ENCODE results near the gene ITM2C.

The ITM2C gene

DNA sequence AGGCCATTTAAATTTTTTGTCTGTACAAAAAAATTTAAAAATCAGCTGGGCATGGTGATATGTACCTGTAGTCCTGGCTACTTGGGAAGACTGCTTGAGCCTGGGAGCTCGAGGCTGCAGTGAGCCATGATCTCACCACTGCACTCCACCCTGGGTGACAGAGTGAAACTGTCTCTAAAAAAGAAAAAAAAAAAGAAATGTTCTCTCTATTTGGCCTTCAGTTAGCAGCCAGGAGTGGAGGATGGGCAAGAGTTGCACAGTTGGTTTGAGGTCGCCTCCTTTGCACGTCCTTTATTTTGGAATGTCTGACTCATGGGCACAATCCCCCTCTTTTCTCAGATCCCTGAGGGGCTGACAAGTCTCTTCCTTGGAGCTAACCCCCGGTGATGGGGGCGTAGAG lies 26.3 kb downstream of the ITM2C start:
- no peak overlapping the region for H3K4me3 ChIP-seq (ENCODE audit: low read depth, low read length)

DNA sequence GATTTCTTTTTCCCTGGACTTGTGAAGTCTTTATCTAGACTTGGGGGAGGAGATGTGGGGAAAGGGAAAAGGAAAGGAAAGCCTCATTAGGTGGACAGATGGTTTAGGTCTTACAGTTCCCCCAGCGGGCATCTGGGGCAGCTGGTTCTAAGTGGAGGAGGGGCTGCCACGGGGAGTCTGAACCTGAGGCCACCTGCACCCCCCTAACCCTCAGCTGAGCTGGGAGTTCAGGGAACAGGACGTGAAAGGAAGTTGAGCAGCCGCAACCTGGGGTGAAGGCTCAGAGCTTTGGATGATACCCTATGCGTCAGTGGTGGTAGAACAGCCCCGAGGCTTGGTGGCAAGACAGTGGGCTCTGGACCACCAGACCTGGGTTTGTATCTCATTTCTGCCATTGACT lies 26.8 kb downstream of the ITM2C start:
- H3K4me3 ChIP-seq (ENCODE audit: low read depth, low read length): no peak overlapping the region

DNA sequence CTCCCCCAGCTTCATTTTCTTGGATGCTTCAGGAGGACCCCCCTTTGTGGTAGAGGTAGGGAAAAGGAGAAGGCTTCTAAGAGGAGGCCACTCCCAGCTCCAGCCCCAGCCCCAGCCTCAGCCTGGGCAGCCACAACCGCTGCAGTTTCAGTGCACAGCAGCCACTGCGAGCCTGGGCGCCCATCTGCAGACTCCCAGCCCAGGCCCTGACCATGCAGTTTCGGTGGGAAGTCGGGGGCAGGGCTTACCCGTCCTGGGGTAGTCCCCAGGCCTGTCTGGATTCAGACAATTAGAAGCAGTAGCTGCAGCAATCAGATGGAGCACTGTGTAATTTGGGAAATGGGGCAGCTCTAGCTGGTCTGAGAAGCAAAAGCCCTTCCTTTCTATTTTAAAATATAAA lies 28.6 kb downstream of the ITM2C start:
- H3K4me3 ChIP-seq (ENCODE audit: low read depth, low read length): no peak overlapping the region

DNA sequence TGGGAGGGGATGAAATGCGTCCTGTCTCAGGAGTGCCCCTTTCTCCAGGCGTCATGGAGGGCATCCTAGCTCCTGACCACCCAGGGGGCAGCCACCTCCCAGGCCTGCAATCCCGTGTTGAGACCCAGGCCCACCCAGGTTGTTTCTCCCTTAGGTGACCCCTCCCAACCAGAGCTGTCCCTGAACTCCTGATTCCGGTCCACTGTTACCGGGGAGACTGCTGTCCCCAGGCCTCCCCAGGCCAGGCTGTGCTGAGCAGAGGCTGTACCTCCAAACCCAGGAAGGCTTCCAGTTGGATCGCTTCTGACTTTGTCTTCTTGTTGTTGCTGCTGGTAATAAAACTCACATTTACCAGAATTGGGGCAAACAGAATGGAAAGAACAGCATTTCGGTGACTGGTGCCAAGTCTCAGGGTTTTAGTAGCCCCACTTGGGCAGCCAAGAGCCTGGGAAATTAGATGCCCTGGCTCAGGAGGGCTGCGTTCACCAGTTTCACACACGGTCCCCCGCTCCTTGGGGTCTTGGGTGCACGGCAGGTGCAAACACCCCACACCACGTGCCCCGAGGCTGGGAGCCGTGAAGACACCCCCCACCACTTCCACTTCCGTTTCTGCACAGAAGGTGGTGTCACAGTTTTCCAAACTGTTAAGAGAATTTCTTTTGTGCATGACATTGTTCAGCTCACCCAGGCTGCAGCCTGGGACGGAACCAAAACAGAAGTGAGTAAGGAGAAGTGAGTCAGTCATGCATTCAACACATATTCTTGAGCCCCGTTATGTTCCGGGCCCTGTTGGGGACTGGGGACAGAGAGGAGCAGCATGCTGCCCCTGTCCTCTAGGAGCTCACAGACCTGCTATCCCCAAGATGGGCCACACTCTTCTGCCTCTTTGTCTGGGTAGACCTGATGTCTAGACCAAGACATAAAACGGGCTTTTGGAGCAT lies 29.4 kb downstream of the ITM2C start:
- H3K4me3 ChIP-seq (ENCODE audit: low read depth, low read length): no peak overlapping the region

GRCh38 chr2:230895536-230896345 lies 31.0 kb downstream of the ITM2C start:
- no peak overlapping the region for H3K4me3 ChIP-seq (ENCODE audit: low read depth, low read length)

- H3K4me3 ChIP-seq (ENCODE audit: low read depth, low read length): no peak overlapping the region
These were observed 31.8 kb downstream of the ITM2C start for GRCh38 chr2:230896346-230897115.

GRCh38 chr2:230898016-230898712 lies 33.4 kb downstream of the ITM2C start:
- no peak overlapping the region for H3K4me3 ChIP-seq (ENCODE audit: low read depth, low read length)

GRCh38 chr2:230898713-230899091 lies 34.0 kb downstream of the ITM2C start:
- no peak overlapping the region for H3K4me3 ChIP-seq (ENCODE audit: low read depth, low read length)

GRCh38 chr2:230899287-230899686 lies 34.5 kb downstream of the ITM2C start:
- H3K4me3 ChIP-seq (ENCODE audit: low read depth, low read length): no peak overlapping the region

DNA sequence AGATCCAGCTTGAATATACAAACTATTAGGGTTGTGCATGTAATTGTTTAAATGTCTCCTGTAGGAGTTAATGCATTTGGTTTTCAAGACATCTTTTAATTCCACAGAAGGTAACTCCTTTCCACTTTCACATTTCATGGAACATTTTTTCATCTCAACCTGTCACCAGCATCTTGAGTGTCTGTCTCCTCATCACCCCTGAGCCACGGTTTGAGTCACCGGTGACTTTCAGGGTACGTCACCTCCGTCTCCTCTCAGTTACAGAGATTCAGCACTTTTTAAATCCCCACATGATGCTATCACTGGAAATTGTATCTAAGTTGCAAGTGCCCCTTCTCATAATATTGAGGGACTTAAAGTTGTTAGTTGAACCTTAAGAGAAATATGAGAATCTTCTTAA lies 35.0 kb downstream of the ITM2C start:
- H3K4me3 ChIP-seq (ENCODE audit: low read depth, low read length): no peak overlapping the region

DNA sequence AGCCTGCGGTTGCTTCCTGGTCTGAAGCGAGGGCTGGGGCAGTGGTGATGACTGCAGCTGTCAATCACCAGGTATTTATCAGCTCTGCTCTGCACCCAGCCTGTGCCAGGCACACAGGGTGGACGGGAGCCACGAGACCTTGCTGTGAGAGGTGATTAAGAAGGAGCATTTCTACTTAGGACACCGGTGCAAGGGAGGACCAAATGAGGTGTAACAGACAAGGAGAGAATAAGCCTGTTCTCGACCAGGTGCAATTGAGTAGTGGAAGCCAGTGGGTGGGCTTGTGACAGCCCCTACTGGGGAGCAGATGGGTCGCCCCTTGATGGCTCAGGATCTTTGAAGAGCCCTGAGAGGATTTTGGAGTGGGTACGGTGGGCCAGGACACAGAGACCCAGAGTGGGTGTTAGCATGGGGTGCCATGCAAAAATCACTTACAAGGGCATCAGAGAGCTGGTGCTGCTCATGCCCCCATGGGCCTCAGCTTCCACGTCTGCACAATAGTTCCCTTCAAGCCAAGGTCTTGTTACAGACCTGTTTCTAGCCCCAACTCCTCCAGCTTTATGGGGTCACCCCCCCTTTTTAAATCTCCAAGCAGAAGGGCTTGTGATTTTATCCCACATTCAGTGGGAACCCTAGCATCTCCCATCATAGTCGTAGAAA lies 35.7 kb downstream of the ITM2C start:
- H3K4me3 ChIP-seq (ENCODE audit: low read depth, low read length): no peak overlapping the region

DNA sequence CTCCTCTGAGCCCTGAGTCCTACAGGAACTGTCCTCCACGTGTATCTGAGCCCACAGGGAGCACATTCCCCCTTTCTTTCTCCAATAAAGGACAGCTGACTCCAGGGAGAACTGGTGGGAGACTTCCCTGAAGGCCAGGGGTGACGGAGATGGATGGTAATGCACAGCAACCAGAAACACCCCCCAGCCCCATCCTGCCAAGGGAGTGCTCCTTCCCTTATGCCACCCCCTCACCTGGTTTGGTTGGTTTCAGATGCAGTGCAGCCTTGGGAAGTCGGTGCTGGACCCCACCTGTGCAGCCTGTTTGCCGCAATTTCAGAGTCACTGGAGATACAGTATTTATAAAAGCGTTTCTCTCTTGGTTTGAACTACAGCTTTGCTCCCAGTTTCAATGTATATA lies 36.3 kb downstream of the ITM2C start:
- no peak overlapping the region for H3K4me3 ChIP-seq (ENCODE audit: low read depth, low read length)

DNA sequence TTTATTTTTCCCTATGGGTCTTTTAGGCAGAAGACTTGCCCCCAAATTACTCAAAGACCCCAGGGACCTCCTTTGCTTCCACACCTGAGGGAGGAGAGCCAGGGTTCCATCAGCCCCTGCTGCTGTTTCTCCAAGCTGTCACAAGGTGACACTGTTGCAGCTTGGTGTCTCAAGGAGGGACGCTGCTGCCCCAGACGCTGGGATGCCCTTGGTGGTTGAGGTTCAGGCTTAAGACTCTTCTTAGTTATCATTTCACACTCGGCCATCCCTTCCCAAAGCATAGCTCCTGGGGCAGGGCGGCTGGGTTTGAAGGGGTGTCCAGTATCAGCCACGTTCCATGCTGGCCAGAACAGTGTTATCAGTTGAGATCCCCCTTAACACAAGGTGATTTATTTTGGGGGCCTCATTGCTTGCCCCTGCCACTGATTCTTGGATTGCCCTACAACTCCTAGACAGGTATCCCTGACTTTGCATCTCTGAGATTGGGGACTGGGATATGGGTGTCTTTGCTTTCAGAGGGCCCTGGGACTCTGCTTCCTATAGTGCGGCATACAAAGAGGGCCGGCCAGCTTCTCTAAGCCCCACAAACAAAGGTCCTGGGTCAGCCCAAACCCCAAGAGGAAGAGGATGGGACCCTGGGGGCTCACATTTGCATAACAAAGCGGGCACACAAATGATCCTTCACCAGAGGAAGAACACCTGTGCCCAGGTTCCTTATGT lies 37.6 kb downstream of the ITM2C start:
- H3K4me3 ChIP-seq (ENCODE audit: low read depth, low read length): no peak overlapping the region

GRCh38 chr2:230903231-230904150 lies 38.7 kb downstream of the ITM2C start:
- H3K4me3 ChIP-seq (ENCODE audit: low read depth, low read length): no peak overlapping the region

- no peak overlapping the region for H3K4me3 ChIP-seq (ENCODE audit: low read depth, low read length)
These were observed 40.2 kb downstream of the ITM2C start for GRCh38 chr2:230904856-230905447.

DNA sequence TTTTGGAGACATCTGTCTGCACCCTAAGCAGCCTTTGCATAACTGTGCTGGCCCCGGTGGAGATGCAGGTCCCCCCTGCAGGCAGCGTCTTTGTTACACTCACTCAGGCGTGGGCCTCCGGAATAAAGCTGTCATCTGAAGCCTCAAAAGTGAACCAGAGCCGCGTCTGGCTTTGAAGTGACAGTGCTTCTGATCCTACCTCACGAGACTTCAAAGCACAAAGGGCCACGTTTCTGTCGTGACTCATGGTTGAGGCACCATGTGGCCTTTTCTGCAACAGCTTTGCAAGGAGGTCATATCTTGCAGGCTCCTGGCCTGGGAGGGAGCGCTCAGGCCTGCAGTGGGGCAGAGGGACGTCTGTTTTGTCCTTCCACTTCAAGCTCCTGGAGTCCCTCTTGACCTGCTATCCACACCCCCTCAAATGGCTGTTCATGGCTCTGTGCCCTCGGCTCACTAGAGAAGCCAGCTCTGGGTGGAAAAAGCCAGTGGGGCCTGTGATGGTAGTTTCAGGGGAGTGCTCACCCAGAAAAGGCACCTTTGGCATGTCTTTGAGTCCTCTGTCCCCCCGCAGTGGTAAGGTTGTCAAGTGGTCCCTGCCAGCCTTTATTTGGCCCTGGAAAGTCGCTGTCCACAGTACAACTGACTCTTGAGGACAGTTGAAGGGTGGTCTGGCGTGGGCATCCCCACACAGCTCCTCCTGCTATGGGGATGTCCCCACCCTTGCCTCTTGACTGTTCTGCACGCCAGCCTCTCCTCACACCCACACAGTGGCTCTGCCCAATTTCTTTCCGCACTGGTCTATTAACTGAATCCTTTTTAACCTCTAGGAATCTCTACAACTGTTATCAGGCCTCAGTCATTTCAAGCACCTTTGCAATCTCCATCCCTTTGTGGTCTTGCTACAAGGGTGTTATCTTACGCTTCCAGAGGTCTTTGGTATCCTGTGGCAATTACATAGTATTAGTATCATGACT lies 41.0 kb downstream of the ITM2C start:
- no peak overlapping the region for H3K4me3 ChIP-seq (ENCODE audit: low read depth, low read length)
